Renal cortex interstitium (tissue), 11 donors: ENCODE results near the gene NEO1. TPM values are rescaled to one million over a fixed set of nuclear protein-coding genes. Genes with fewer than 3 reads are reported as not detected.
"Not testable (repeated sequence)": the region's sequence is repeated elsewhere in the genome, so short reads cannot be mapped to it uniquely, and the experiment has no call there.

Experiments
- DNase-seq, 11 donors: peaks; one replicate each; pipeline ENCODE4 v3.0.0-alpha.2; 2013; ENCODE audit warnings: low read depth in 9 of 11, low spot score in 4 of 11; ENCODE audit errors: extremely low read depth in 1 of 11
- polyA plus RNA-seq, 3 donors: library from polyadenylated mRNA; unstranded; fragments of 120-200 nt; gene quantifications; one replicate each; pipeline ENCODE4 v1.2.1, GENCODE V29; 2013; ENCODE audit not compliant: insufficient read length in 3 of 3

The NEO1 gene
- polyA plus RNA-seq, 3 donors: 128 to 150 (median 142) TPM

- DNase-seq: no peak
Measured at GRCh38 chr15:73275862-73276261, 223.6 kb downstream of the NEO1 start.

- no peak for DNase-seq
Measured at GRCh38 chr15:73282567-73283365, 230.5 kb downstream of the NEO1 start.

- no peak for DNase-seq
Measured at GRCh38 chr15:73283366-73283962, 231.2 kb downstream of the NEO1 start.

GRCh38 chr15:73284090-73284716 lies 231.9 kb downstream of the NEO1 start:
- peak in 1 of 11 donors; percentile 14 for DNase-seq

- DNase-seq: no peak
Measured at GRCh38 chr15:73286311-73286710, 234.0 kb downstream of the NEO1 start.

- DNase-seq: no peak
Measured at GRCh38 chr15:73287019-73287418, 234.8 kb downstream of the NEO1 start.

- no peak for DNase-seq
Measured at GRCh38 chr15:73291441-73291840, 239.2 kb downstream of the NEO1 start.

GRCh38 chr15:73293773-73294172 lies 241.5 kb downstream of the NEO1 start:
- DNase-seq: no peak

GRCh38 chr15:73295630-73296286 lies 243.5 kb downstream of the NEO1 start:
- DNase-seq: no peak

GRCh38 chr15:73296609-73297353 lies 244.5 kb downstream of the NEO1 start:
- no peak for DNase-seq

- DNase-seq: no peak
Measured at GRCh38 chr15:73298522-73299245, 246.4 kb downstream of the NEO1 start.

- DNase-seq: not testable (repeated sequence)
Measured at GRCh38 chr15:73300286-73300685, 248.0 kb downstream of the NEO1 start.

- DNase-seq: peak in 9 of 11 donors; percentile 20 to 63 (median 36)
Measured at GRCh38 chr15:73303636-73304035, 251.4 kb downstream of the NEO1 start.

- DNase-seq: peak in 9 of 11 donors; percentile 32 to 57 (median 47)
Measured at GRCh38 chr15:73305331-73306211, 253.3 kb downstream of the NEO1 start.

- no peak for DNase-seq
Measured at GRCh38 chr15:73308305-73308704, 256.0 kb downstream of the NEO1 start.

GRCh38 chr15:73313861-73314260 lies 261.6 kb downstream of the NEO1 start:
- DNase-seq: no peak

GRCh38 chr15:73317651-73318462 lies 265.6 kb downstream of the NEO1 start:
- DNase-seq: no peak
